Left renal cortex interstitium (tissue), 4 donors: ENCODE measurements around the gene TALDO1. TPM values are rescaled to one million over a fixed set of nuclear protein-coding genes. Genes with fewer than 3 reads are reported as not detected.
"Not testable (repeated sequence)": the region's sequence is repeated elsewhere in the genome, so short reads cannot be mapped to it uniquely, and the experiment has no call there.

Experiments used
- DNase-seq, 4 donors: peaks; one replicate each; pipeline ENCODE4 v3.0.0-alpha.2; 2013; ENCODE audit warnings: low read depth in 4 of 4, low spot score in 2 of 4, missing footprints in 1 of 4
- polyA plus RNA-seq, 4 donors: library from polyadenylated mRNA; unstranded; fragments of 120-200 nt; gene quantifications; one replicate each; pipeline ENCODE4 v1.2.1, GENCODE V29; 2013; ENCODE audit not compliant: insufficient read length in 4 of 4

Gene TALDO1
- polyA plus RNA-seq, 4 donors: 123 to 164 (median 136) TPM

DNA sequence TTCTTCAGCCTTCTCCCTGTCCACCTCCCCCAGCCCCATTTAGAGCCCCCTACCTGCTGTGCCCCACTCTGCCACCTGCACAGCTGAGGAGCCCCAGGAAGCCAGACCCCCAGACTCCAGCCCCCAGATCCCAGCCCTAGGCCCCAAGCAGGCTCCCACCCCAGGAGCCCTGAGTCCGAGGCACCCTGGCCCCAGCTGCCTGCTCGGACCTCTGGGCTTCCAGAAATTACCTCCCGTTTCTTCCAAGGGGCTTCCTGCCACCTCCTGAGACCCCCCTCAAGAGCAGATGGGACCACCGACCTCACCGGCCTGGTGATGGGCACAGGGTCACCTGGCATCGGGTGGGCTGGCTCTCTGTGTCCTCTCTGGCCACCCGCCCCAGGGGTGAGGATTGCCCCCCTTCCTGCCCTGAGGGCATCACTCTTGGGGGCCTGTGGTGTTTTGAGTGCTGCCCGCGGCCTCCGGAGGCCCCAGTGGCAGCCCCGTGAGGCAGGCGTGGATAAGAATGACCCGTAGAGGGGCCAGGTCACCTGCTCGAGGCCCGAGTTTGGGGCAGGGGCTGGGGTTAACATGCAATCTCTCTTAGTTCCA lies 18.3 kb upstream of the TALDO1 start:
- DNase-seq: no peak

DNA sequence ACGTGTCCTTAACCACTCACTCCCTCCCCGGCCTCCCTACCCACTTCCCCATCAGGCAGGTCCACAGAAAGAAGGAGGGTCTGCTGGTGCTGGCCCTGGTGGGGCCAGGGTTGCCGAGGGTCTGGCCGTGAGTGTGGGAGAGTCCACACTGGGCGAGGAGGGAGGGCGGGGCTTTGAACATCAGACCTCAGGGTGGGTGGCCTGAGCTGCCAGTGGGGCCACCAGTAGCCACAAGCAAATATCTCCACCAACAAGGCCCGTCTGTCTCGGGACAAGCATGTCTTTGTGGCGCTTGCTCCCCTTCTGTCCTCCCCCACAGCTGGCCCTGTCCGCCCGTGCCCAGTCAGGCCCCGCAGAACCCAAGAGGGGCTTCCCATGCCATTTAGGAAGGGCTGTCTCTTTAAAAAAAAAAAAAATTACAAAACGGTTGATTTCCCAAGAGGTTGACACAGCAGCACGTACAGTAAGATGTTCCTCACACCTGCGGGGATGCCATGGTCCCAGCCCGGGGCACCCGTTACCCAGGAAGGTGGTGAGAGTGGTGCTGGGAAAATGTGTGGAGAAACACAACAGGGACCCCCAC lies 17.7 kb upstream of the TALDO1 start:
- DNase-seq: no peak

DNA sequence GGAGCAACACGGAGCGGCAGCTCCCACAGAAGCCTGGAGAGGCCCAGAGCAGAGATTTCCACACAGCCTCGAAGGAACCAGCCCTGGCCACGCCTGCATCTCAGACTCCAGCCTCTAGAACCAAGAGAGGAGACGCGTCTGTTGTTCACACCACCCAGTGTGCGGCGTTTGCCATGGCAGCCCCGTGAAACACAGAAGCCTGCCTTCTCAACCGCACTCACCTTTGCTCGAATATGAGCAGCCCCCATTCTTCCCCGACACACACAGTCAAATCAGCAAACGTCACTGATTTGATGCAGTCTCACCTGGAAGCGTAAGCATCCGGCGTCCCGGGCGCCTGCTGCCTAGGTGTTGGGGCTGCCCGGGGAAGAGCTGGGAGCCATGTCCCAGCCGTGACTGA lies 14.2 kb upstream of the TALDO1 start:
- no peak for DNase-seq

- DNase-seq: not testable (repeated sequence)
Observed at GRCh38 chr11:734541-734940, 12.7 kb upstream of the TALDO1 start.

DNA sequence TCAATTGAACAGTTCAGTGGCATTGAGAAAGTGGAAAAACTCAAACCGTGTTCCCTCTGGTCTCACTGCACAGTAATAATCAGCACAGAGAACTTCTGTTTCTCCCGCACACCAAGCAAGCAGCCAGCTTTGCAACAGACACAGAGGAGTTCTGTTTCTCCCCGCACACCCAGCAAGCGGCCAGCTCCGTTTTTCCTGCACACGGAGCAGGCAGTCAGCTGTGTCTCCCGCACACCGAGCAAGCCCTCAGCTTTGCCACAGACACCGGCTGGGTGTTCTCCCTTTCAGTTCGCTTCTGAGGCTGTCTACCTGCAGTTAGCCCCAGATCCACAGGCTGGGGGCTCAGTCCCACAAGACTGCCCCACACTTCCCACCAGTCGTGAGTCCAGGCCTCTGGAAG lies 9.9 kb upstream of the TALDO1 start:
- DNase-seq: no peak

DNA sequence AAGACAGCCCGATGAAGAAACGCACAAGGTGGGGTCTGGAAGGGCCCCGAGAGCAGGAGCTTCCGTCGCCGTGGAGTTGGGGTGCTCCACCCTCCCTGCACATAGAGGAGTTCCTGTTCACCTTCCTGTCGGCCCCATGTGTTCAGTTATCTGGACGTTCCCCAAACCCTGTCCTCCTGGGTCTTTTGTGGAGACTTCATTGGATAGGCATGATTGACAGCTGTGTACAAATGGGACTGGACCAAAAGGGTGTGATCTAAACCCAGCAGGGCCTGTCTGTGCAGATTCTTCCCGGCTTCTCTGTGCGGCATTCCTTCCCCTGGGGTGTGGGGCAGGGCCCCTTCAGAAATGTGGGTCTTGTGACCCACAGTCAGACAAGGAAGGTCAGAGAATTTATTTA lies 9.4 kb upstream of the TALDO1 start:
- not testable (repeated sequence) for DNase-seq

DNA sequence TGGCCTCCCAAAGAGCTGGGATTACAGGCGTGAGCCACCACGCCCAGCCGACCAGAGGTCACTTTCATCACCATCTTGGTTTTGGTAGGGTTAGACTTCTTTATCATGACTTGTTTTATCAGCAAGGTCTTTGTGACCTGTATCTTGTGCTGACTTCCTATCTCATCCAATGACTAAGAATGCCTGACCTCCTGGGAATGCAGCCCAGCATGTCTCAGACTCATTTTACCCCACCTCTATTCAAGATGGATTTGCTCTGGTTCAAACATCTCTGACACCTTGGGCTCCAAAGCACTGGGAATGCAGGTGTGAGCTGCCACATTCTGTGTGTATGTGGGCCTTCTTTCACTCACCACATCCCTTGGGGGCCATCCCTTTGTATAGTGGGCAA lies 5.1 kb upstream of the TALDO1 start:
- DNase-seq: no peak

GRCh38 chr11:742571-743201 lies 4.6 kb upstream of the TALDO1 start:
- no peak for DNase-seq

- DNase-seq: no peak
Observed at GRCh38 chr11:745428-745827, 1.8 kb upstream of the TALDO1 start.

DNA sequence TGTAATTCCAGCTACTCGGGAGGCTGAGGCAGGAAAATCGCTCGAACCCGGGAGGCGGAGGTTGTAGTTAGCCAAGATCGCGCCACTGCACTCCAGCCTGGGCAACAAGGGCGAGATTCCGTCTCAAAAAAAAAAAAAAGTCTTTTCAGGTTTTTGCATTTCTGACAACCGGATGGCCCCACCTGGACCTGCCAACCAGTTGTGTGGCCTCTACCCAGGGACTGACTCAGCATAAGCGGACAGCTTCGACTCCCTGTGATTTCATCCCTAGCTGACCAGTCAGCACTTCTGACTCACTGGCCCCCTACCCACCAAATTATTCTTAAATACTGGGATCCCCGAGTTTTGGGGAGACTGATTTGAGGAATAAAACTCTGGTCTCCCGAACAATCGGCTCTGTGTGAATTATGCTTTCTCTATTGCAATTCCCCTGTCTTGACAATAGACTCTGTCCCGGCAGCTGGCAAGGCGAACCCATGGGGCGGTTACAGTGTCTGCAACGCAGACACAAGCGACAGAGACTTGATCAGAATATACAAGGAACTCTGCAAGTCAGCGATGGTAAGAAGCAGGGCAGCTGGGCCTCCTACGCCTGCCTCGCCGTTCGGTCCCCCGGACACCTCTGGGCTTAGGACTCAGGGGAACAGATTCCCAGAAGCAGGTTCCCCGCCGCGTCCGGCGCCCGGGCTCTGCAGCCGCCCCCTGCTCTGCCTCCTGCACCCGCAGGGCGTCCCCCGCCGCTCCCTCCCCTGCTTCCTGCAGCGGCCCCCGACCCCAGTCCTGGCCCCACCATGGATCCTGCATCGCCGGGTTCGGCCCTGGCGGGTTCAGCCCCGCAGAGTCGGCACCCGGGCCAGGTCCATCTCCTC lies 741 bp upstream of the TALDO1 start:
- DNase-seq: no peak

DNA sequence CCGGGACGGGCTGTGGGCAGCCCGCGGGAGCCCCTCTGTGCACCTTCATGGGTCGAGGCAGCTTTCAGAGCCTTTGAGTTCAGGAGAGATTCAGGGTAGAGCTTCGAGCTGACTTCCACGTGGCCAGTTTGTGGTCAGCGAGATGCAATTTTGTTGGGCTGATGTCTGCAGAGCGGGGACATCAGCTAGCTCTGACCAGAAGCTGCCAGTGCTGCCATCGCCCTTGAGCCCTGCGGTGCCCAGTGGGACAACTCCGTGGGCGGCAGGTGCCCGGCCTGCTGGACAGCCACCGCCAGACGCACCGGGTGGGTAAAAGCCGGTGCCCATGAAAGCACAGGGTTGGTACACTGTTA lies 719 bp downstream of the TALDO1 start:
- no peak for DNase-seq

DNA sequence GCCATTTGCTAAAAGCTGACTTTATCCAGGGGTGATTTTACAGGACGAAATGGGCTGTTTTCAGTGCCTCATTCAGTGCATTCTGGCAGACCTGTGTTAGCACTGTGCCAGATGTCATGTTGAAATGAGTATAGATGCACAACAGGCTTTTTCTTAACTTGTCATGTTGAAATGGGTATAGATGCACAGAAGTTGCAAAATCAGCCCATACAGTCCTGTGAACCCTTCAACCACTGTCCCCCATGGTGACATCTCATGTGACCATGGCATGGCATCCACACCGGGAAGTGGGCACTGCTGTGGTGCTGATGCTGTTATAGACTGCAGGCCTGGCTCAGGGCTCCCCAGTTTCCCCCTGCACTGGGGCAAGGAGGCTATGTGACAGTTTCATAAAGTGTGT lies 2.5 kb downstream of the TALDO1 start:
- no peak for DNase-seq

GRCh38 chr11:760236-760635 lies 13.0 kb downstream of the TALDO1 start:
- DNase-seq: no peak

- no peak for DNase-seq
Observed at GRCh38 chr11:761526-762108, 14.4 kb downstream of the TALDO1 start.

GRCh38 chr11:762421-763072 lies 15.3 kb downstream of the TALDO1 start:
- no peak for DNase-seq

DNA sequence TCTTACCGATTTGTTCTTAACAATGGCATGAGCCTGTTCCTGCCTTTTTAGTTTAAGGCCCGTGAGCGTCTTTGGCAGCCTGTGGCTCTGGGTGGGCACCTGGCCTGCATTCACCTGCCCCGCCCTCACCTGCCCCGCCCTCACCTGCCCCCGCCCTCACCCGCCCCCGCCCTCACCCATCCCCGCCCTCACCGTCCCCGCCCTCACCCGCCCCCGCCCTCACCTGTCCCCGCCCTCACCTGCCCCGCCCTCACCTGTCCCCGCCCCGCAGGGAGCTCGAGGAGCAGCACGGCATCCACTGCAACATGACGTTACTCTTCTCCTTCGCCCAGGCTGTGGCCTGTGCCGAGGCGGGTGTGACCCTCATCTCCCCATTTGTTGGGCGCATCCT lies 15.8 kb downstream of the TALDO1 start:
- DNase-seq: no peak

DNA sequence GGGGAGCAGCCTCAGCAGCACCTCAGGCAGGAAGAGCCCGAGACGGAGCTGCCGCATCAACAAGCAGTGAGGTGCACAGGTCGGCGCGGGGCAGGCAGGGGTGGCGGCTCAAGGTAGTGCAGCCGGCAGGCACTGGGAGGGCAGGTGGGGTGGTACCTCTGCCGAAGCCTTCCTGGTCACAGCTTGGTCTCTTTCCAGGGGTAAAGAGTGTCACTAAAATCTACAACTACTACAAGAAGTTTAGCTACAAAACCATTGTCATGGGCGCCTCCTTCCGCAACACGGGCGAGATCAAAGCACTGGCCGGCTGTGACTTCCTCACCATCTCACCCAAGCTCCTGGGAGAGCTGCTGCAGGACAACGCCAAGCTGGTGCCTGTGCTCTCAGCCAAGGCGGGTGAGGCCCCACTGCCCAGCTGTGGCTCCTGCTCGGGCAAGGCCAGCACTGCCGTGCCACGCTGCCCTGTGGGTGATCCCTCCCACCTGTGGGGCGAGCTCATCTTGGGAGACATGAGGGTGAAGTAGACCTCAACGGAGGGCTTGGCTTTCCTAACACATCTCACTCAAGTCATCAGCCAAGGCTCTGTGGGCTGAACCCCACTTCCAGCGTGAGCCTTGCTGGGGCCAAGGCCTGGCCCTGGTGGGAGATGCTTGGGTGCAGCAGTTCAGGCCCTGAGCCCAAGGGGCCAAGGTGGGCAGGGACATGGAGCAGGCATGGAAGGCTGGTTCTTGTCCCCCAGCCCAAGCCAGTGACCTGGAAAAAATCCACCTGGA lies 16.5 kb downstream of the TALDO1 start:
- no peak for DNase-seq

GRCh38 chr11:764322-765024 lies 17.2 kb downstream of the TALDO1 start:
- DNase-seq: no peak

- DNase-seq: no peak
Observed at GRCh38 chr11:765025-765801, 17.9 kb downstream of the TALDO1 start.
